Lower lobe of right lung (tissue), 2 donors: ENCODE results near the gene CCNB1IP1. TPM values are rescaled to one million over a fixed set of nuclear protein-coding genes. Genes with fewer than 3 reads are reported as not detected.
"Not testable (repeated sequence)": the region's sequence is repeated elsewhere in the genome, so short reads cannot be mapped to it uniquely, and the experiment has no call there.

Source experiments
- ATAC-seq, 2 donors: fragments of 200-7000 bp; cut with Tn5 transposase; one replicate each; pipeline ENCODE4 v1.9.1; 2020 to 2022; ENCODE audit warnings: mild to moderate bottlenecking in 2 of 2, moderate library complexity in 2 of 2
- DNase-seq: peaks from one replicate; pipeline ENCODE4 v3.0.0-alpha.2; 2020
- H3K27ac ChIP-seq: fragments of 200-600 bp; one replicate; pipeline ENCODE4 v1.8.0; 2022
- H3K27me3 ChIP-seq: fragments of 200-600 bp; one replicate; pipeline ENCODE4 v1.8.0; 2022; ENCODE audit warnings: low read depth
- H3K36me3 ChIP-seq: fragments of 200-600 bp; one replicate; pipeline ENCODE4 v1.8.0; 2022; ENCODE audit warnings: mild to moderate bottlenecking
- H3K4me1 ChIP-seq: fragments of 200-600 bp; one replicate; pipeline ENCODE4 v1.8.0; 2022
- H3K4me3 ChIP-seq: fragments of 200-600 bp; one replicate; pipeline ENCODE4 v1.8.0; 2022; ENCODE audit warnings: mild to moderate bottlenecking
- H3K9me3 ChIP-seq: fragments of 200-600 bp; one replicate; pipeline ENCODE4 v1.8.0; 2022
- intact Hi-C: fragments of 100-400 bp; cut with DNase I; formaldehyde crosslinking; loops from one replicate; pipeline ENCODE4 v1.11.0; 2022
- total RNA-seq: library from RNA; stranded (reverse); fragmentation: NEBNext Ultra II Directional; extraction: Animal tissue kit (Norgen Biotek cat#: 25700); gene quantifications from one replicate; pipeline ENCODE4 v1.2.1, GENCODE V29; 2021
- TF ChIP-seq, protein P1 (sequence below): fragments of 200-600 bp; IDR thresholded peaks from one replicate; pipeline ENCODE4 v1.8.0; 2022; ENCODE audit warnings: antibody characterized with exemption, mild to moderate bottlenecking
- donor health status: DM: no; HTN: yes; CAD: no; lungs with severe emphysema.

Gene CCNB1IP1
- total RNA-seq, 1 donor from 2014 or later = 36.9 TPM

DNA sequence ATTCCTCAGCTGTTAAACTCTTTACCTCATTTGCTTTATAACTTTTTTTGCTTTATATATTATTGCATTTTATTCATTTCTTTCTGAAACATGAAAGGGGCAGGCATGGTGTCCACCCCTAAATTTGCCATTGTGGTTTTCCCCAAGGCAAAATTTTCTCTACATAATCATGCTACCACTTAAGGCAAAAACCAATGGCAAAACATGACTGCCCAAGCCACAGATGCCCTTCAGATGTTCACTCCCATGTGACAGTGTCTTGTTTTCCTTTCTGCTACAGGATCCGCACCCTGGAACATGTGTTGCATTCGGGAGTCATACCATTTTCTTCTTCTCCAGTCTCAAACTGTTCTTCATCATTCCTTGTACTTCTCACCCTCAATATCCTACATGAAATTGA lies 55.7 kb downstream of the CCNB1IP1 start:
- Histone ChIP-seq H3K4me3 (no peak overlapping the region), H3K36me3 (no peaks in the 10 kb centered on the region), H3K4me1 (no peaks in the 10 kb centered on the region), H3K27me3 (no peaks in the 10 kb centered on the region), H3K27ac (no peak overlapping the region), H3K9me3 (no peaks in the 10 kb centered on the region)
- DNase-seq = no peak
- intact Hi-C loops = no loop called here
- TF ChIP-seq, protein P1, sequence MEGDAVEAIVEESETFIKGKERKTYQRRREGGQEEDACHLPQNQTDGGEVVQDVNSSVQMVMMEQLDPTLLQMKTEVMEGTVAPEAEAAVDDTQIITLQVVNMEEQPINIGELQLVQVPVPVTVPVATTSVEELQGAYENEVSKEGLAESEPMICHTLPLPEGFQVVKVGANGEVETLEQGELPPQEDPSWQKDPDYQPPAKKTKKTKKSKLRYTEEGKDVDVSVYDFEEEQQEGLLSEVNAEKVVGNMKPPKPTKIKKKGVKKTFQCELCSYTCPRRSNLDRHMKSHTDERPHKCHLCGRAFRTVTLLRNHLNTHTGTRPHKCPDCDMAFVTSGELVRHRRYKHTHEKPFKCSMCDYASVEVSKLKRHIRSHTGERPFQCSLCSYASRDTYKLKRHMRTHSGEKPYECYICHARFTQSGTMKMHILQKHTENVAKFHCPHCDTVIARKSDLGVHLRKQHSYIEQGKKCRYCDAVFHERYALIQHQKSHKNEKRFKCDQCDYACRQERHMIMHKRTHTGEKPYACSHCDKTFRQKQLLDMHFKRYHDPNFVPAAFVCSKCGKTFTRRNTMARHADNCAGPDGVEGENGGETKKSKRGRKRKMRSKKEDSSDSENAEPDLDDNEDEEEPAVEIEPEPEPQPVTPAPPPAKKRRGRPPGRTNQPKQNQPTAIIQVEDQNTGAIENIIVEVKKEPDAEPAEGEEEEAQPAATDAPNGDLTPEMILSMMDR = no peak
- no peak for ATAC-seq

DNA sequence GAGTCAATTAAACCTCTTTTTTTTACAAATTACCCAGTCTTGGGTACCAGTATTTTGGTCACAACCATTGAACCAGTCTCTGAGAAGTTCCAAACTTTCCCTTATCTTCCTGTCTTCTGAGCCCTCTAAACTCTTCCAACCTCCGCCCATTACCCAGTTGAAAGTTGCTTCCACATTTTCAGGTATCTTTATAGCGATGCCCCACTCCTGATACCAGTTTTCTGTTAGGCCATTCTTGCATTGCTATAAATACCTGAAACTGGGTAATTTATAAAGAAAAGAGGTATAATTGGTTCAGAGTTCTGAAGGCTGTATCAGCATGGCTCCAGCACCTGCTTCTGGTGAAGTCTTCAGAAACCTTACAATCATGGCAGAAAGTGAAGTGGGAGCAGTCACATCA lies 59.0 kb downstream of the CCNB1IP1 start:
- no peak overlapping the region for H3K27ac ChIP-seq
- no peaks in the 10 kb centered on the region for H3K4me1 ChIP-seq
- intact Hi-C loops = no loop called here
- H3K4me3 ChIP-seq = no peak overlapping the region
- no peaks in the 10 kb centered on the region for H3K9me3 ChIP-seq
- ATAC-seq (no peak), DNase-seq (no peak)
- H3K36me3 ChIP-seq = no peaks in the 10 kb centered on the region
- no peaks in the 10 kb centered on the region for H3K27me3 ChIP-seq
- TF ChIP-seq, protein P1 = no peak

DNA sequence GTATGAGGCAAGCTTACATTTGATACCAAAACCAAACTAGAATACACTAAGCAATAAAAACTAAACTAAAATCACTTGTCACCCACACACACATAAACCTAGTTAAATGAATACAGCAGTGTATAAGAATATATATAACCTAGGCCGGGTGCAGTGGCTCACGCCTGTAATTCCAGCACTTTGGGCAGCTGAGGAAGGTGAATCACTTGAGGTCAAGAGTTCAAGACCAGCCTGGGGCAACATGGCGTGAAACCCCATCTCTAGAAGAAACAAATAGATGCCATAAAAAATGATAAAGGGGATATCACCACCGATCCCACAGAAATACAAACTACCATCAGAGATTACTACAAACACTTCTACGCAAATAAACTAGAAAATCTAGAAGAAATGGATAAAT lies 68.7 kb downstream of the CCNB1IP1 start:
- intact Hi-C loops, H3K27ac ChIP-seq, H3K27me3 ChIP-seq, H3K36me3 ChIP-seq, DNase-seq, H3K9me3 ChIP-seq, H3K4me3 ChIP-seq, ATAC-seq, H3K4me1 ChIP-seq: not testable (repeated sequence)

DNA sequence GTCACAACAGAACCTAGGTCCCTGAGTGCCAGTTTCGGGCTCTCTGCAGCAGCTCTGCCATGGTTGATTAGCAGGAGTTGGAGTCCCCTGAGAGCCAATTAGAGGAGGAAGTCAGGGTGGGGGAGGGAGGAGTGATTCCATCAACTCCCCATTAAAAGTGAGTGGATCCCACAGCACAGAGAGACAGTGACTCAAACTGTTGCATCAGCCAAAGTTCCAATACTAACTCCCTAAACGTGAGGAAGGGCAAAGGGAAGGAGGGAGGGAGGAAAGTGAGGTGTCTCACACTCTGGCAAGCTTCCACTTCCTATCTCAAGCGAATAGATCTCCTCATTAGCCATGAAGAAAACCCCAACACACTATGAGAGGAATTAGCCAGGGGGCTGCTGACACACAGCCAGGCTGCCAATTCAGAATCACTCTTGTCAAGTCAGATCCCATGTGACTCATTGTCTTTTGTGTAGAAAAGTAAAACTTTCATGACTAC lies 70.4 kb downstream of the CCNB1IP1 start:
- intact Hi-C loops = no loop called here
- Histone ChIP-seq H3K36me3 (no peaks in the 10 kb centered on the region), H3K4me1 (no peaks in the 10 kb centered on the region), H3K4me3 (no peak overlapping the region), H3K27me3 (no peaks in the 10 kb centered on the region), H3K9me3 (no peaks in the 10 kb centered on the region), H3K27ac (no peak overlapping the region)
- ATAC-seq = no peak
- DNase-seq = no peak
- TF ChIP-seq, protein P1 = no peak

Other genes with a start within 250 kb of the CCNB1IP1 start
- not detected for gene OR4K17, start 222.5 kb downstream of the CCNB1IP1 start, total RNA-seq
- not detected for gene OR4N5, start 194.5 kb downstream of the CCNB1IP1 start, total RNA-seq
- not detected for gene OR11G2, start 142.4 kb downstream of the CCNB1IP1 start, total RNA-seq
- not detected for gene OR11H6, start 109.6 kb downstream of the CCNB1IP1 start, total RNA-seq
- gene OR11H7, start 104.3 kb downstream of the CCNB1IP1 start, total RNA-seq = not detected
- not detected for gene OR11H4, start 94.0 kb downstream of the CCNB1IP1 start, total RNA-seq
- gene TTC5, start 27.3 kb downstream of the CCNB1IP1 start, total RNA-seq = 19.3 TPM
- gene PARP2, start 10.4 kb upstream of the CCNB1IP1 start, total RNA-seq = 17.1 TPM
- gene TEP1, start 80.2 kb upstream of the CCNB1IP1 start, total RNA-seq = 53.6 TPM
- gene KLHL33, start 102.9 kb upstream of the CCNB1IP1 start, total RNA-seq = 0.47 TPM
- 32.6 TPM for gene OSGEP, start 121.5 kb upstream of the CCNB1IP1 start, total RNA-seq
- gene APEX1, start 121.9 kb upstream of the CCNB1IP1 start, total RNA-seq = 103 TPM
- gene PIP4P1, start 128.2 kb upstream of the CCNB1IP1 start, total RNA-seq = 37.7 TPM
- gene PNP, start 136.1 kb upstream of the CCNB1IP1 start, total RNA-seq = 28.8 TPM
- gene RNASE10, start 172.3 kb upstream of the CCNB1IP1 start, total RNA-seq = 0.44 TPM
- gene RNASE9, start 227.8 kb upstream of the CCNB1IP1 start, total RNA-seq = not detected